GM12892 (cell line): ENCODE results near the gene FXR2.

ENCODE experiments used
- POLR2A ChIP-seq: IDR thresholded peaks from 2 replicates; pipeline ENCODE4 v1.6.1; 2011; ENCODE audit warnings: low read depth, low read length, control low read depth
- POLR2AphosphoS5 ChIP-seq: IDR thresholded peaks from 2 replicates; pipeline ENCODE4 v1.6.1; 2011; ENCODE audit warnings: low read depth, low read length, control low read depth

- TF ChIP-seq POLR2A (no peak), POLR2AphosphoS5 (no peak)
Observed at GRCh38 chr17:7551396-7551795, 63.3 kb downstream of the FXR2 start.
